MM.1S (cell line): Measurements from ENCODE around the gene TRAIP.

Source experiments
- EZH2 ChIP-seq: fragments of 300-600 bp; sonication (generic); optimal IDR thresholded peaks from 2 replicates; pipeline ENCODE3; 2017; ENCODE audit warnings: low read depth, mild to moderate bottlenecking, antibody characterized with exemption, low read length, mixed read lengths
- TF ChIP-seq, protein P1 (sequence below): fragments of 300-600 bp; sonication (generic); IDR thresholded peaks from 2 replicates; pipeline ENCODE4 v1.5.1; 2016; ENCODE audit warnings: antibody characterized with exemption, low read length, mixed read lengths

DNA sequence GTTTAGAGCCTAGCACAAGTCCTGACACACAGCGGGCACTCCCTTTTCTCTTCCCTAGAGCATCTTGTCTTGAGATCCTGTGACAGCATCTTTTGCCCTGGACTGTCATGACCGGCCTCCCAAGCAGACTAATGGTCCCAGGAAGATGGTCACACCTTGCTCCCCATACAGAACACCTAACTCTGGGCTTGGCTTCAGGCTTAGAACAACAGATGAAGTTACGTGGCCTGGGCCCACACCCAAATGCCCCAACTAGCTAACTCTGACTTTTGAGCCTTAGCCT is 69.2 kb downstream of the TRAIP start:
- TF ChIP-seq, protein P1, sequence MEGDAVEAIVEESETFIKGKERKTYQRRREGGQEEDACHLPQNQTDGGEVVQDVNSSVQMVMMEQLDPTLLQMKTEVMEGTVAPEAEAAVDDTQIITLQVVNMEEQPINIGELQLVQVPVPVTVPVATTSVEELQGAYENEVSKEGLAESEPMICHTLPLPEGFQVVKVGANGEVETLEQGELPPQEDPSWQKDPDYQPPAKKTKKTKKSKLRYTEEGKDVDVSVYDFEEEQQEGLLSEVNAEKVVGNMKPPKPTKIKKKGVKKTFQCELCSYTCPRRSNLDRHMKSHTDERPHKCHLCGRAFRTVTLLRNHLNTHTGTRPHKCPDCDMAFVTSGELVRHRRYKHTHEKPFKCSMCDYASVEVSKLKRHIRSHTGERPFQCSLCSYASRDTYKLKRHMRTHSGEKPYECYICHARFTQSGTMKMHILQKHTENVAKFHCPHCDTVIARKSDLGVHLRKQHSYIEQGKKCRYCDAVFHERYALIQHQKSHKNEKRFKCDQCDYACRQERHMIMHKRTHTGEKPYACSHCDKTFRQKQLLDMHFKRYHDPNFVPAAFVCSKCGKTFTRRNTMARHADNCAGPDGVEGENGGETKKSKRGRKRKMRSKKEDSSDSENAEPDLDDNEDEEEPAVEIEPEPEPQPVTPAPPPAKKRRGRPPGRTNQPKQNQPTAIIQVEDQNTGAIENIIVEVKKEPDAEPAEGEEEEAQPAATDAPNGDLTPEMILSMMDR = no peak
- no peak for TF ChIP-seq EZH2
